ENCODE measurements around the gene NAV2. TPM values are rescaled to one million over a fixed set of nuclear protein-coding genes. Genes with fewer than 3 reads are reported as not detected.

The NAV2 gene
- total RNA-seq, 2 experiments from 2014 or later, result 2.9 to 4.1 TPM

DNA sequence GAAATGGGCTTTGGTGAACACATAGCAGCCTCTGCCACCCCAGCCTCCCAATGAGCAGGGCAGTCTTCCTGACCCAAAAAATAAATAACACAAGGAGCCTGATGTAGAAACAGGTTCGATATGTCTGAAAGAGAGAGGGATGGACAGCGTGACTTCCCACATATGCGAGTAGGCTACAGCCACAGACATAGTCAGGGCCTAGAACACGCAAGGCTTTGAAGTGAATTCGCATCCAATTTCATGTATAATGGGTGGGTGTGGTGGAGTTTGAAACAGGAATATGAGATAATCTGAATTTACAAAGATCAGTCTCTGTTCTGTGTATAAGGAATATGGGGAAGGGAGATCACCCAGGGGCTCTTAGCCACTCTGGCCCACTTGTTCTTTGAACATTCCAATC lies 373.3 kb downstream of the NAV2 start:
- Mint-ChIP-seq H3K36me3 (peaks cover 2% of the 10 kb centered on the region), H3K9me3 (peaks cover 2% of the 10 kb centered on the region), H3K27me3 (peaks cover 5% of the 10 kb centered on the region), H3K4me1 (peaks cover 10% of the 10 kb centered on the region), H3K27ac (no peak overlapping the region), H3K4me3 (no peak overlapping the region)
- DNase-seq, result no peak
- POLR2A ChIA-PET, result no interaction called here
- ATAC-seq (ENCODE audit: low read depth), result no peak

DNA sequence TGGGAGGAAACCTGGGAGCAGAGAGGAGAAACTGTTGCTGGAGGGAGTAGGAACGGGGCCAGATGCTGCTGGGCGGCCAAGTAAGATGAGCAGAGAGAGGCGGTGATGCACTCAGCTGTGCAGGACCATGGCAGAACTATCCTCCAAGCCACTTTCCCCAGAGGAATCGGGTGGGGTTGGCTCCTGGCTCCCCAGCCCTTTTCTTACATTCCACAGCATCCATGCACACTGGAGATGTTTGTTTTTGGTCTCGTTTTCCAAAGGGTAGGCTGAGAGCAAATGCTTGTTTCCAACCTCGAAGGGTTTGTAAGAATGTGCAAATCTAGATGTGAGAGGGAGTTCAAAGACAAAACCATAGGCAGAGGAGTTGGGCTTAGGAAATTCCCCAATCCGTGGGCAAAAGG lies 374.5 kb downstream of the NAV2 start:
- DNase-seq (no peak), ATAC-seq (ENCODE audit: low read depth) (no peak)
- peaks cover 10% of the 10 kb centered on the region for H3K4me1 Mint-ChIP-seq
- no peak overlapping the region for H3K27ac Mint-ChIP-seq
- H3K36me3 Mint-ChIP-seq, result peaks cover 2% of the 10 kb centered on the region
- peaks cover 11% of the 10 kb centered on the region for H3K27me3 Mint-ChIP-seq
- no peak overlapping the region for H3K4me3 Mint-ChIP-seq
- H3K9me3 Mint-ChIP-seq, result peaks cover 2% of the 10 kb centered on the region
- POLR2A ChIA-PET, result no interaction called here

DNA sequence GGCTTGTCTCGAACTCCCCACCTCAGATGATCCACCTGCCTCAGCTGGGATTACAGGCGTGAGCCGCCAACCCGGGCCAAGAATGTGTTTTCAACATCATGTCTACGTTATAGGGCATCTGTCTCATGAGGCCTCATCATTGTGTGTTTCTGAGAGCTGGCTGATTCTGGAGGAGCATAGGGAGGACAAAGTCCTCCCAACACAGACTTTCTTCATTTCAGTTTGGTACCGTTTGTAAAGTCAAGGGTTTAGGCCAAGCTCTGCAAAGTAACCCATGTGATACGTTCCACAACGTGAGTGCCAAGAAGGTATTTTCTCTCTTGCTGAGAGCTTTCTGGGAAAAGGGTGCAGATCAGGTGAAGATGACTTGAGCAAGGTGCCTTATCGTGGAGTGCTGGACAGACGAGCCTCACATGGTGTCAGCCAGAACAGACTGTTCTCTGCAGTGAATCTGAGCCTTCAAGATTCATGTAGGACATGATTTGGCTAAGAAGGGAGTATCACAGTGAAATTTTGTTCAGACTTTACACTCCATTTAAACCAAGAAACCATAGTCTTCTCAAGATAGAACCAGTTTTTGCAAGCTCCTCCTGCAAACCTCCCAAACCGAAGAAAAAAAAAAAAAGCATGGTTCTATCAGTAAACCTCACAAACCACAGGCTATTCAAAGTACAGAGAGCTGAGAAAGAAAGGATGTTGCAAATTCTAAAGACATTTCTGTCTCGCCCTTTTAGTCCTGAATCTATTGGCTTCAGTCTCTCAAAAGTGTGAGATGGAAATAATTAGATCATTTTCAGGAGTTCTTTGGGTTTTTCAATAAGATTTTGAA lies 376.0 kb downstream of the NAV2 start:
- ATAC-seq (ENCODE audit: low read depth), result peak; percentile 61
- Mint-ChIP-seq H3K9me3 (peaks cover 2% of the 10 kb centered on the region), H3K4me1 (peaks cover 10% of the 10 kb centered on the region), H3K4me3 (peak overlapping the region; percentile 22), H3K27me3 (peaks cover 11% of the 10 kb centered on the region), H3K27ac (no peak overlapping the region), H3K36me3 (peaks cover 2% of the 10 kb centered on the region)
- no peak for DNase-seq
- POLR2A ChIA-PET, result no interaction called here

DNA sequence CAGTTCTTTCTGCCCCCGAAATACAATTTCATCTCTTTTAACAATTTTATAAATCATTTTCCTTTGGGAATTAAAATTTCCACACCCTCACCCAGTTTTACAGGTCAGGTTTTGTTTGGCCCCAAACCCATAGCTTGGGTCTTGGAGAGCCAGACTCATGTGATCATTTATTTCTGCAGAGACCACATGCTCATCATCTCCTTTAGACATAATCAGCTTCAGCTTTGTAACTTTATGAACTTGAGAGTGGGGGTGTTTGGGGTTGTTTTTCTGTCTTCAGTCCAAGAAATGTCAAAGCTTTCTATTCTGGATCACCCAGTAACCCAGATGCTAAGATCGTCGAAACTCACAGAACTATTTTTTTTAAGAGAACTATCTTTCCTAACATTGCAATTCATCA lies 376.7 kb downstream of the NAV2 start:
- H3K36me3 Mint-ChIP-seq, result no peaks in the 10 kb centered on the region
- H3K27ac Mint-ChIP-seq, result no peak overlapping the region
- peaks cover 7% of the 10 kb centered on the region for H3K4me1 Mint-ChIP-seq
- POLR2A ChIA-PET, result no interaction called here
- no peaks in the 10 kb centered on the region for H3K9me3 Mint-ChIP-seq
- H3K27me3 Mint-ChIP-seq, result peaks cover 11% of the 10 kb centered on the region
- ATAC-seq (ENCODE audit: low read depth) (no peak), DNase-seq (no peak)
- no peak overlapping the region for H3K4me3 Mint-ChIP-seq

DNA sequence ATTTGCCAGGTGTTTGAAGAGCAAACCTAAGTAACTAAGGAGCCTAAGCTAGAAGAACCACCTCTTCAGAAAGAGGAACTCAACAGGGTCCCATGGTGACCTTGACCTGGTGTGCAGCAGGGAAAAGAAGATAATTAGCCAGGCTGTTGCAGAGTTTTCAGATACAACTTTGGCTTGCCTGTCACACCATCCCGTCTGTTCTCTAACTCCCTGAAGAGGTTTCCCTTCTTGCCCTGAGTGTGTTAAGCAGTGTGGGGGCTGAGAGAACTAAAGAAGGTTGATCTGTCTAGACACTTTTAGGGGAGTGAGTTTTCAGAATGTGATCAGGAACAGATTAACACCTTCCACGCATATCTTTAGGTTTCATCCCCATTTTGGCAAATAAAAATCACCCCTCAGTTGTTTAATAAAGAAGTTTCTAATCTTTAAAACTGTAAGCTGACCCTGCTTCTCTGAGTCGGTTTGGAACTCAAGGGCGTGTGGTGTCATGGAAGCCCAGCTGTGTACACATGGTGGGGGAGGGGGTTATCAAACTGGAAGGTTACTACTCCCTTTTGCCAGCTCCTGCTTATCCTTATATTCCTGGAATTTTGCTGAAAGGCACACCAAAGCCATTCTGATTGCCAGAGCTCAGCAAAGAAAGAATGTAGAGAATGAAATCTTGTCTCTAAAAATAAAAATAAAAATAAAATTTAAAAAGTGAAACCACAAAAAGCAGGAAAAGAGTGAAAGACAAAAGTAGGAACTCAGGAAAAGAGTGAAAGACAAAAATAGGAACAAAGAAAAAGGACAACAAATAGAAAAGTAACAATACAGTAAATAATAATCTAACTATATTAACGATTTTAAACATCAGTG lies 377.4 kb downstream of the NAV2 start:
- no peak for DNase-seq
- no peaks in the 10 kb centered on the region for H3K9me3 Mint-ChIP-seq

DNA sequence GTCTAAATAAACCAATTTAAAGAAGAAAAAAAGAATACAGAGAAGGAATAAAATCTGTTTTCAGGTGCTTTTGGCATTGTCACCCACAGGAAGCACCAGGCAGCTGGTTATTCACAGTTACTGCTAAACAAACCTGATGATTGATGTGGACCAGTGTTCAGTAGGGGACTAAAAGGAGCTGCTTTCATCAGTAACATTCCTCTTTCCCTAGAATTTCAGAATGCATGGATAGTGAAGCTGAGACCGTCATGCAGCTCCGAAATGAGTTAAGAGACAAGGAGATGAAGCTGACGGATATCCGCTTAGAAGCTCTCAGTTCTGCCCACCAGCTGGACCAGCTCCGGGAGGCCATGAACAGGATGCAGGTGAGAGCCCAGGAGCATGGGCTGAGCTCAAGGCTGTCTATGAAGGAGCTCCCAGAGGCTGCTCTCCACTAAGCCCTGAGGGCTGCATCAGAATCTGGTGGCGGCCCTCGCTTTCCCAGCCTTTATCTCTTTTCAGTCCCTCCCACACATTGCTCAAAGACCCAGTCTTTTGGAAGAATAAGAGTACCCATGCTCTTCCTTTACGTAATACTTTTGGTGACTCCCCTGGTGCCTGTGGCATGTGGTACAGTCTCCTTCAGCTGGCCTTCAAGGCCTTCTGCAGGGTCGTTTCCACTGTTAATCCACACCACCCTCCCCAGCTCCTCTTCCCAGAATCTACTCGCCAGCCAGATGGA lies 378.2 kb downstream of the NAV2 start:
- POLR2A ChIA-PET, result no interaction called here

More for the DNA sequence above, 377.4 kb downstream of the NAV2 start:
- Mint-ChIP-seq H3K27me3 (peaks cover 11% of the 10 kb centered on the region), H3K36me3 (no peaks in the 10 kb centered on the region), H3K27ac (no peak overlapping the region), H3K4me1 (peaks cover 7% of the 10 kb centered on the region), H3K4me3 (no peak overlapping the region)
- POLR2A ChIA-PET, result no interaction called here
- no peak for ATAC-seq (ENCODE audit: low read depth)

DNA sequence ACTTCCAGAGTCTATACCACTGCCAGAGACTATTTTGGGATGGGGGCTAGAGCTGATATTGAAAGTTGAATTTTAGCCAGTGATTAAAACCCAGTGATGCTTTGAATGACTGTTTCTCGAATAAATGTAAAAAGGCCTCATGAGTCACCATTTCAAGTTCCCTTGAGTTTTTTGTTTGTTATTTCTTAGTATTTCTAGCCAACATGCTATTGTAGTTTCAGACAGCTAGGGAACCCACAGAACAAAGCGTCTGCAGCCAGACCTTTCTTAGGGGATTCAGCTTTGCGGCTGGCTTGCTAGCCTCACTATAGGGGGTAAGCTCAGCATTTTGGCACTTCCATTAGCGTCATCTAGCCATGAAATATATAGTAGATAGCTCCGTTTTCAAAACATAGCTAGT lies 381.1 kb downstream of the NAV2 start:
- no peak overlapping the region for H3K4me3 Mint-ChIP-seq
- ATAC-seq (ENCODE audit: low read depth), result no peak
- peaks cover 3% of the 10 kb centered on the region for H3K4me1 Mint-ChIP-seq

More for the DNA sequence above, 378.2 kb downstream of the NAV2 start:
- H3K36me3 Mint-ChIP-seq, result no peaks in the 10 kb centered on the region
- no peak for DNase-seq
- no peak overlapping the region for H3K4me3 Mint-ChIP-seq
- no peak for ATAC-seq (ENCODE audit: low read depth)
- H3K27me3 Mint-ChIP-seq, result peaks cover 11% of the 10 kb centered on the region
- no peak overlapping the region for H3K27ac Mint-ChIP-seq
- peaks cover 7% of the 10 kb centered on the region for H3K4me1 Mint-ChIP-seq
- H3K9me3 Mint-ChIP-seq, result no peaks in the 10 kb centered on the region

DNA sequence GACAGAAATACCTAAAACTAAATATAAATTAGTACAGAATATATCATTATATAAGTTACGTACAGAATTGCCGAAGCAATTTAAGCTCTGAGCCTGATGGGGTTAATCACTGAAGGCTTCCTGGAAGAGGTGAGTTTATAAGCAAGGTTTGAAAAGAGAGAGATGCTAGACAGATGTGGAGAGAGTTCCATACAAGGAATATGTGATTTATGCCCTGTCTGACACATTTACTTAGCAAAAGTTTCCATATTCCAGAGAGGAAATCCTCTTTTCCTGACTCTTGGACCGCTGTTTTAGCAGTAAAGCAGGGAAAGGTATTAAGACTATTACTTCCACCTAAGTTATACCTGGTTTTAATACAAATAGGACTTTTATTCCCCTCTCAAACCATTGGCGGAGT lies 382.6 kb downstream of the NAV2 start:
- no peak for DNase-seq
- POLR2A ChIA-PET, result no interaction called here
- no peak overlapping the region for H3K4me3 Mint-ChIP-seq
- peaks cover 9% of the 10 kb centered on the region for H3K27me3 Mint-ChIP-seq
- no peaks in the 10 kb centered on the region for H3K36me3 Mint-ChIP-seq
- no peak overlapping the region for H3K27ac Mint-ChIP-seq
- peaks cover 5% of the 10 kb centered on the region for H3K4me1 Mint-ChIP-seq
- no peak for ATAC-seq (ENCODE audit: low read depth)
- no peaks in the 10 kb centered on the region for H3K9me3 Mint-ChIP-seq

More for the DNA sequence above, 381.1 kb downstream of the NAV2 start:
- H3K27me3 Mint-ChIP-seq, result peaks cover 11% of the 10 kb centered on the region
- DNase-seq, result no peak
- H3K9me3 Mint-ChIP-seq, result no peaks in the 10 kb centered on the region
- POLR2A ChIA-PET, result no interaction called here
- H3K27ac Mint-ChIP-seq, result no peak overlapping the region
- H3K36me3 Mint-ChIP-seq, result no peaks in the 10 kb centered on the region

DNA sequence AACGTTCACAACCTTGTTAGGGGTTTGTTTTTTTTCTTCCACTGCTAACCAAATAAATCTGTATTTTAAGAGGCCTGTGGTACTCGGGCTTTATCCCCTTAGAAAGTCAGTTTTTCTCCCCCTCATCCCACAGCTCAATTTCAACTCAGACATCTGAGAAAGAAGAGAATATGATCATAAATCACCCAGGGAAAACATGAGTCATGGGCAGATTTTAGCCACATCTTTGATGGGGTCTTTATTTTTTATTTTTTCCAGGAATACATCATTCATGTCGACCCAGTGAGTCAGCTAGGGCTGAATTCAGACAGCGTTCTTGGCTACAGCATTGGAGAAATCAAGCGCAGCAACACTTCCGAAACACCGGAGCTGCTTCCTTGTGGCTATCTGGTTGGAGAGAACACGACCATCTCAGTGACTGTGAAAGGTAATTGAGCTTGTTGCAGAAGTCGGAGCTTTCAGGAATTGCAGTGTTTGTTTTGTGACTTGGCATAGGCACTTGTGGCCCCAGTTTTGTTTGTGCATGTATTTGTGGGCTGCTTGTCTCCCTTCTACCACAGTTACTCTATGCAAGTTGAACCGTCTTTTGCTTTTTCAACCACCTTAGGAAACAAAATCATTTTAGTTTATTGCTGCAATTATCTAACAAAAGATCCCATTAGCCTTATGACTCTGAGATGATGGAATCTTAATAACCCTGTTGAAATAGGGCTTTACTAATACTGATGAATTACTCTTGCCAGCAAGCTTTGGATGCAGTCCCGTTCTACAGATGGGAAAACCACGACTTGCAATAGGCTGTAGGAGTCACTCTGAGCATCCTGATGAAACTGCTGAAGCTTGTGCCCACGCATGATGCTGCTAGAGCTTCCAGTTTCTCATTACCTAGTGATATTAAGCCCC lies 384.9 kb downstream of the NAV2 start:
- DNase-seq (no peak), ATAC-seq (ENCODE audit: low read depth) (no peak)
- Mint-ChIP-seq H3K9me3 (no peaks in the 10 kb centered on the region), H3K36me3 (no peaks in the 10 kb centered on the region), H3K27ac (no peak overlapping the region), H3K4me1 (peaks cover 5% of the 10 kb centered on the region), H3K4me3 (no peak overlapping the region), H3K27me3 (no peaks in the 10 kb centered on the region)
- POLR2A ChIA-PET, result no interaction called here

DNA sequence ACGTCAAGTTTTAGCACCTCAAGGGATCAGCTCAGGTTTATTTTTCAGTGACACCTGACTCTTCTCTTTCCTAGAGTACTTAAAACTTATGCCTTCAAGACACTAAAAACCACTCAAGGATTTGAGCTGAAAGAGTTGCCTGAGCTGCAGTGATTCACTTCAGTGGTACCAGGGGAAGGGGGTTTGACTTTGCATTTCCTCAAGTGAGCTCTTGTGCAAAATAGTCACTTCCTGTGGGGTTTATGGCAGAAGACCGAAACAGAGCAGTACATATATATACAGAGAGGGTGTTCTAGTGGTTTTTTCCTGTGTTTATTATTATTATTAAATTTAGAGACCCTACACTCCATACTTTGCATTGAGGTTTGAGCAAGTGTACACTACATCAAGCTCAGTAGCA lies 386.9 kb downstream of the NAV2 start:
- Mint-ChIP-seq H3K9me3 (no peaks in the 10 kb centered on the region), H3K4me3 (no peak overlapping the region), H3K27ac (no peak overlapping the region), H3K27me3 (no peaks in the 10 kb centered on the region), H3K4me1 (peaks cover 5% of the 10 kb centered on the region), H3K36me3 (no peaks in the 10 kb centered on the region)
- no peak for DNase-seq
- POLR2A ChIA-PET, result no interaction called here
- peak; percentile 91 for ATAC-seq (ENCODE audit: low read depth)

DNA sequence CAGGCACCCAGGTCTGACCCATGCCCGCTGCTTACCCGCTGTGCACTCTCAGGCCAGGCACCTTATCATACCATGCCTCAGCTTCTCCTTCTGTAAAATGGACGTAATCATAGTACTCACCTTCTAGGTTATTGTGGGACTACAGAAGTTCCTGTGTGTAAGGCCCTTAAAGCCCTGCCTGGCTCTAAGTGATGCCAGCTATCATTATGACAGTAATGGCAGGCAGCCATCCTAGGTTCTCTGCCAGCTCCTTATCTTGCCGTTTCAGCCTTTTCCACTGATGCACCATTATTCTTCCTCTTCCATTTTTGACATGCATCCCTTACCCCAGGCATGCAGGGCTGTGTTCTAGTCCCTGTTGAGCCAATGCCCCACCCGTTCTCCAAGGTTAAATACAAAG lies 389.8 kb downstream of the NAV2 start:
- Mint-ChIP-seq H3K27ac (no peak overlapping the region), H3K4me3 (no peak overlapping the region), H3K27me3 (no peaks in the 10 kb centered on the region), H3K9me3 (no peaks in the 10 kb centered on the region), H3K4me1 (peaks cover 5% of the 10 kb centered on the region), H3K36me3 (no peaks in the 10 kb centered on the region)
- POLR2A ChIA-PET, result no interaction called here
- no peak for DNase-seq
- no peak for ATAC-seq (ENCODE audit: low read depth)

DNA sequence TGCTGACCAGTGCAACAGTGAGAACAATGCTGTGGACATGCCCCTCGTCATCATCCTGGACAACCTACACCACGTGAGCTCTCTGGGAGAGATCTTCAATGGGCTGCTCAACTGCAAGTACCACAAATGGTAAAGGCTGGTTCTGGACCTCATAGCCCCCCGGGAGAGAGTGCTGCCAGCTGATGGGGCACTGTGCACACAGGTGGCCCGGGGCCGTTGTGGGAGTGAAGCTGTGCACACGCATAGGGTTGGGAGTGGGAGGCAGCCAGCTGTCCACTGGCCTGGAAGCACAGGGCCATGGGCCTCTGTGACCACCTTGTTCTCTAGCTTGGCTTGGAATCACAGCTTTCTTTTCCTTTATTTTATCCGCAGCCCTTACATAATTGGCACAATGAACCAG lies 390.6 kb downstream of the NAV2 start:
- no peak for ATAC-seq (ENCODE audit: low read depth)
- Mint-ChIP-seq H3K9me3 (no peaks in the 10 kb centered on the region), H3K4me1 (peaks cover 5% of the 10 kb centered on the region), H3K27ac (no peak overlapping the region), H3K36me3 (no peaks in the 10 kb centered on the region), H3K27me3 (no peaks in the 10 kb centered on the region), H3K4me3 (no peak overlapping the region)
- POLR2A ChIA-PET, result no interaction called here
- no peak for DNase-seq

DNA sequence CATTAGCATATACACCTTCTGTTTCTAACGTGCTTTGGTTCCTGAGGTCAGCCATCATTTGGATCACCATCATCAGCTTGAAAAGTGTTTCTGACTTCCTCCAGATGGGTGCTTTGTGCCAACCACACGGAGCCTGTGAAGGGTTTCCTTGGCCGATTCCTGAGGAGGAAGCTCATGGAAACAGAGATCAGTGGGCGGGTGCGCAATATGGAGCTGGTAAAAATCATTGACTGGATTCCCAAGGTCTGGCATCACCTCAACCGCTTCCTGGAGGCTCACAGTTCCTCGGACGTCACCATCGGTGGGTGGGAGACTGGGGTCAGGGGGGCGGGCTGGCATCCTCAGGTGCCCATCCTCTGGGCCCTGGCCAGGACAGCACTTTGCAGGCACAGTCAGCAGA lies 392.8 kb downstream of the NAV2 start:
- ATAC-seq (ENCODE audit: low read depth) (no peak), DNase-seq (no peak)
- Mint-ChIP-seq H3K27ac (no peak overlapping the region), H3K4me1 (no peaks in the 10 kb centered on the region), H3K27me3 (no peaks in the 10 kb centered on the region), H3K36me3 (no peaks in the 10 kb centered on the region), H3K9me3 (no peaks in the 10 kb centered on the region), H3K4me3 (no peak overlapping the region)
- POLR2A ChIA-PET, result no interaction called here
